Left ventricle myocardium superior (tissue), 1 donor: ENCODE data around the gene PPP1CB. TPM values are rescaled to one million over a fixed set of nuclear protein-coding genes. Genes with fewer than 3 reads are reported as not detected.
"Not testable (repeated sequence)": the region's sequence is repeated elsewhere in the genome, so short reads cannot be mapped to it uniquely, and the experiment has no call there.

Experiments
- ATAC-seq: fragments of 200-7000 bp; cut with Tn5 transposase; one replicate; pipeline ENCODE4 v1.9.1; 2020; ENCODE audit warnings: mild to moderate bottlenecking, moderate library complexity
- DNase-seq: peaks from one replicate; pipeline ENCODE4 v3.0.0-alpha.2; 2020
- intact Hi-C: fragments of 100-400 bp; cut with micrococcal nuclease; formaldehyde crosslinking; loops from one replicate; pipeline ENCODE4 v1.11.0; 2022
- total RNA-seq: library from RNA; stranded (reverse); fragmentation: NEBNext Ultra II Directional; extraction: Animal tissue kit (Norgen Biotek cat#: 25700); gene quantifications from one replicate; pipeline ENCODE4 v1.2.1, GENCODE V29; 2021
- donor health status: DM: no; HTN: yes; CAD: no; lungs with severe emphysema.

PPP1CB gene
- total RNA-seq, 1 donor from 2014 or later: 434 TPM

GRCh38 chr2:28766070-28766469 lies 14.4 kb downstream of the PPP1CB start:
- no peak for ATAC-seq
- intact Hi-C loops: no loop called here

GRCh38 chr2:28767337-28767736 lies 15.7 kb downstream of the PPP1CB start:
- DNase-seq (no peak), ATAC-seq (no peak)
- intact Hi-C loops: no loop called here

More at GRCh38 chr2:28766070-28766469, 14.4 kb downstream of the PPP1CB start:
- no peak for DNase-seq

GRCh38 chr2:28768422-28768821 lies 16.8 kb downstream of the PPP1CB start:
- ATAC-seq (no peak), DNase-seq (no peak)
- intact Hi-C loops: no loop called here

- intact Hi-C loops: no loop called here
- no peak for ATAC-seq
- no peak for DNase-seq
Observed at GRCh38 chr2:28768952-28769351, 17.3 kb downstream of the PPP1CB start.

GRCh38 chr2:28772351-28772750 lies 20.7 kb downstream of the PPP1CB start:
- intact Hi-C loops: no loop called here
- ATAC-seq (no peak), DNase-seq (no peak)

GRCh38 chr2:28776471-28776870 lies 24.8 kb downstream of the PPP1CB start:
- no peak for ATAC-seq
- intact Hi-C loops: no loop called here
- no peak for DNase-seq

- intact Hi-C loops: no loop called here
- no peak for ATAC-seq
- DNase-seq: no peak
Observed at GRCh38 chr2:28778392-28778791, 26.8 kb downstream of the PPP1CB start.

GRCh38 chr2:28779001-28779400 lies 27.4 kb downstream of the PPP1CB start:
- DNase-seq (no peak), ATAC-seq (no peak)
- intact Hi-C loops: no loop called here

GRCh38 chr2:28780496-28780895 lies 28.9 kb downstream of the PPP1CB start:
- ATAC-seq (no peak), DNase-seq (no peak)
- intact Hi-C loops: no loop called here

GRCh38 chr2:28782423-28782822 lies 30.8 kb downstream of the PPP1CB start:
- DNase-seq: no peak
- intact Hi-C loops: no loop called here
- ATAC-seq: no peak

- ATAC-seq, DNase-seq, intact Hi-C loops: not testable (repeated sequence)
Observed at GRCh38 chr2:28784570-28784969, 32.9 kb downstream of the PPP1CB start.

- intact Hi-C loops: no loop called here
- no peak for DNase-seq
- peak; percentile 54 for ATAC-seq
Observed at GRCh38 chr2:28796620-28797019, 45.0 kb downstream of the PPP1CB start.

- no peak for ATAC-seq
- intact Hi-C loops: no loop called here
Observed at GRCh38 chr2:28801726-28802125, 50.1 kb downstream of the PPP1CB start.

GRCh38 chr2:28802975-28803429 lies 51.4 kb downstream of the PPP1CB start:
- no peak for DNase-seq
- intact Hi-C loops: no loop called here
- no peak for ATAC-seq

More at GRCh38 chr2:28801726-28802125, 50.1 kb downstream of the PPP1CB start:
- DNase-seq: no peak

GRCh38 chr2:28809927-28810326 lies 58.3 kb downstream of the PPP1CB start:
- ATAC-seq (peak; percentile 11), DNase-seq (no peak)
- intact Hi-C loops: no loop called here

GRCh38 chr2:28810384-28811285 lies 59.0 kb downstream of the PPP1CB start, which contains the start of gene SPDYA:
Gene SPDYA (plus strand): TSS chr2:28810834. CDS start chr2:28816015, 5,181 bp downstream.
- ATAC-seq (peak; percentile 96), DNase-seq (peak; percentile 87)
- intact Hi-C loops: no loop called here

GRCh38 chr2:28818053-28818452 lies 66.4 kb downstream of the PPP1CB start:
- DNase-seq: no peak
- intact Hi-C loops: no loop called here
- no peak for ATAC-seq

- intact Hi-C loops: no loop called here
- ATAC-seq (peak; percentile 51), DNase-seq (no peak)
Observed at GRCh38 chr2:28821295-28821958, 69.8 kb downstream of the PPP1CB start.

- intact Hi-C loops: no loop called here
- DNase-seq (no peak), ATAC-seq (no peak)
Observed at GRCh38 chr2:28822036-28822435, 70.4 kb downstream of the PPP1CB start.

GRCh38 chr2:28824207-28824606 lies 72.6 kb downstream of the PPP1CB start:
- no peak for DNase-seq
- ATAC-seq: no peak
- intact Hi-C loops: no loop called here
